ENCODE results near the gene LRP1B. TPM values are rescaled to one million over a fixed set of nuclear protein-coding genes. Genes with fewer than 3 reads are reported as not detected.

LRP1B gene
- total and polyA plus RNA-seq, 2 donors (not counting 1 experiment from before 2014, with no cell fraction given) = not detected

- no peak for ATAC-seq (ENCODE audit: low read depth)
- DNase-seq = no peak
These were observed 1265.0 kb downstream of the LRP1B start for GRCh38 chr2:140865837-140866236.

GRCh38 chr2:140863713-140864112, 1267.1 kb downstream of the LRP1B start:
- H3K9me3 Mint-ChIP-seq (ENCODE audit: insufficient read depth) = peaks cover 4% of the 10 kb centered on the region
- H3K4me3 ChIP-seq (ENCODE audit: control extremely low read depth in 1 of 5, extremely low read depth in 1 of 5, insufficient read depth in 1 of 5, low read depth in 2 of 5, low read length in 4 of 5) = no peak overlapping the region

More at GRCh38 chr2:140865837-140866236, 1265.0 kb downstream of the LRP1B start:
- Histone ChIP-seq H3K4me2 (replicated peaks; ENCODE audit: low read depth, low read length, poor library complexity, severe bottlenecking) (no peak overlapping the region), H3K9ac (ENCODE audit: low read length) (no peak overlapping the region), H3K27me3 (replicated peaks in 1 of 4; ENCODE audit: control extremely low read depth in 1 of 4, control insufficient read depth in 3 of 4, insufficient read depth in 4 of 4, low read length in 3 of 4) (no peaks in the 10 kb centered on the region), H3K36me3 (replicated peaks in 1 of 2; ENCODE audit: control extremely low read depth in 1 of 2, control insufficient read depth in 1 of 2, extremely low read depth in 1 of 2, insufficient read depth in 2 of 2, low read length in 1 of 2) (no peaks in the 10 kb centered on the region), H3K9me3 (ENCODE audit: control extremely low read depth in 1 of 3, control insufficient read depth in 2 of 3, insufficient read depth in 1 of 3, low read length in 2 of 3) (peaks cover 0 to 4% (median 0%) of the 10 kb centered on the region in 3 donors), H3K4me3 (ENCODE audit: control extremely low read depth in 1 of 5, extremely low read depth in 1 of 5, insufficient read depth in 1 of 5, low read depth in 2 of 5, low read length in 4 of 5) (no peak overlapping the region), H2AFZ (ENCODE audit: insufficient read depth, low read depth, low read length, poor library complexity, severe bottlenecking) (no peak overlapping the region), H3K4me1 (ENCODE audit: control insufficient read depth in 2 of 2, insufficient read depth in 2 of 2, low read length in 2 of 2) (no peaks in the 10 kb centered on the region), H3K79me2 (ENCODE audit: control insufficient read depth, insufficient read depth, low read length) (no peaks in the 10 kb centered on the region), H3K27ac (ENCODE audit: low read length in 2 of 2) (no peak overlapping the region), H4K20me1 (ENCODE audit: control insufficient read depth, insufficient read depth, low read length, poor library complexity, severe bottlenecking) (no peaks in the 10 kb centered on the region)
- Mint-ChIP-seq H3K27ac (no peak overlapping the region), H3K9me3 (ENCODE audit: insufficient read depth) (peaks cover 4% of the 10 kb centered on the region), H3K4me3 (no peak overlapping the region), H3K4me1 (no peaks in the 10 kb centered on the region), H3K27me3 (no peaks in the 10 kb centered on the region)
- 100% methylated on average over 1 of the region's 3 CpGs for WGBS (ENCODE audit: insufficient coverage)
- ChIA-PET CTCF (no interaction called here), POLR2A (no interaction called here)
- intact Hi-C loops (cut with micrococcal nuclease) = no loop called here
- TF ChIP-seq CTCF (IDR thresholded peaks at IDR 0.05) (no peak), EZH2 (IDR thresholded peaks at IDR 0.05; ENCODE audit: borderline replicate concordance, insufficient read depth, low read depth, low read length, poor library complexity, severe bottlenecking) (no peak)

More at GRCh38 chr2:140863713-140864112, 1267.1 kb downstream of the LRP1B start:
- Histone ChIP-seq H3K27ac (ENCODE audit: low read length in 2 of 2) (no peak overlapping the region), H3K79me2 (ENCODE audit: control insufficient read depth, insufficient read depth, low read length) (no peaks in the 10 kb centered on the region), H3K9me3 (ENCODE audit: control extremely low read depth in 1 of 3, control insufficient read depth in 2 of 3, insufficient read depth in 1 of 3, low read length in 2 of 3) (no peaks in the 10 kb centered on the region), H4K20me1 (ENCODE audit: control insufficient read depth, insufficient read depth, low read length, poor library complexity, severe bottlenecking) (no peaks in the 10 kb centered on the region), H3K27me3 (replicated peaks in 1 of 4; ENCODE audit: control extremely low read depth in 1 of 4, control insufficient read depth in 3 of 4, insufficient read depth in 4 of 4, low read length in 3 of 4) (no peaks in the 10 kb centered on the region), H2AFZ (ENCODE audit: insufficient read depth, low read depth, low read length, poor library complexity, severe bottlenecking) (no peak overlapping the region), H3K4me1 (ENCODE audit: control insufficient read depth in 2 of 2, insufficient read depth in 2 of 2, low read length in 2 of 2) (no peaks in the 10 kb centered on the region), H3K4me2 (replicated peaks; ENCODE audit: low read depth, low read length, poor library complexity, severe bottlenecking) (no peak overlapping the region), H3K9ac (ENCODE audit: low read length) (no peak overlapping the region), H3K36me3 (replicated peaks in 1 of 2; ENCODE audit: control extremely low read depth in 1 of 2, control insufficient read depth in 1 of 2, extremely low read depth in 1 of 2, insufficient read depth in 2 of 2, low read length in 1 of 2) (no peaks in the 10 kb centered on the region)
- peak; percentile 2 for DNase-seq
- no peak for ATAC-seq (ENCODE audit: low read depth)
- CTCF ChIA-PET = interaction anchor here (1.0 to 1.3 kb wide), 2 partner anchors 13 to 88 kb away, joined by 3 read pairs; no protein-coding TSS in a partner anchor
- intact Hi-C loops (cut with micrococcal nuclease) = no loop called here
- WGBS (ENCODE audit: insufficient coverage) = 38% methylated on average over 1 of the region's 2 CpGs
- TF ChIP-seq EZH2 (IDR thresholded peaks at IDR 0.05; ENCODE audit: borderline replicate concordance, insufficient read depth, low read depth, low read length, poor library complexity, severe bottlenecking) (no peak), CTCF (IDR thresholded peaks at IDR 0.05) (peak; percentile 37)
- Mint-ChIP-seq H3K4me3 (no peak overlapping the region), H3K27ac (no peak overlapping the region), H3K27me3 (no peaks in the 10 kb centered on the region), H3K4me1 (no peaks in the 10 kb centered on the region)
- POLR2A ChIA-PET = no interaction called here
